ENCODE data around the gene LRRC8C. TPM values are rescaled to one million over a fixed set of nuclear protein-coding genes. Genes with fewer than 3 reads are reported as not detected.

The LRRC8C gene
- total and polyA plus RNA-seq, 2 experiments from 2014 or later, result 0.89 to 3.9 TPM

DNA sequence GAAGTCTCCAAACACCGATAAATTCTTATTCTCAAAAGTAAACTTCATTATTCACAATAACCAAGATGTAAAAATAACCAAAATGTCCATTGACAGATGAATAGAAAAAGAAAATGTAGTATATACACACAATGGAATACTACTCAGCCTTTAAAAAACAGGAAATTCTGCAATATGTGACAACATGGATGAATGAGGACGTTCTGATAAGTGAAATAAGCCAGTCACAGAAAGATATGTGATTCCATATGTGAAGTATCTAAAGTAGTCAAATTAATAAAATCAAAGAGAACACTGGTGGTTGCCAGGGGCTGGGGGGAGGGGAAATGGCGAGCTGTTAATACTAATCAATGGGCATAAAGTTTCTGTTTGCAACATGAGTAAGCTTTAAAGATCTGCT lies 36.0 kb downstream of the LRRC8C start:
- Histone ChIP-seq H3K4me3 (no peak overlapping the region), H2AFZ (no peak overlapping the region), H3K4me2 (no peak overlapping the region), H3K79me2 (replicated peaks; ENCODE audit: insufficient read depth) (no peaks in the 10 kb centered on the region), H3F3A (replicated peaks; ENCODE audit: low read depth) (no peaks in the 10 kb centered on the region), H3K27me3 (ENCODE audit: insufficient read depth) (no peaks in the 10 kb centered on the region), H3K4me1 (ENCODE audit: insufficient read depth) (no peaks in the 10 kb centered on the region), H3K9me2 (ENCODE audit: insufficient read depth) (no peaks in the 10 kb centered on the region), H3K36me3 (ENCODE audit: insufficient read depth) (no peaks in the 10 kb centered on the region), H4K20me1 (replicated peaks; ENCODE audit: insufficient read depth) (no peaks in the 10 kb centered on the region), H3K27ac (ENCODE audit: low read depth) (no peak overlapping the region)
- H3K4me1 Mint-ChIP-seq, result no peaks in the 10 kb centered on the region
- H3K27me3 Mint-ChIP-seq (ENCODE audit: insufficient read depth, low read depth, poor library complexity), result no peaks in the 10 kb centered on the region
- no peak for TF ChIP-seq ZNF114 (CRISPR knock-in tag; IDR thresholded peaks at IDR 0.05)
- ATAC-seq (no peak), DNase-seq (ENCODE audit: low spot score) (no peak)
- H3K9me3 Mint-ChIP-seq, result peaks cover 9% of the 10 kb centered on the region; the same call in 2 of the 3 replicates
- H3K4me3 Mint-ChIP-seq, result no peak overlapping the region
- peaks cover under 1% of the 10 kb centered on the region; the same call in 1 of the 3 replicates for H3K36me3 Mint-ChIP-seq (ENCODE audit: low read depth)
- no peak overlapping the region for H3K27ac Mint-ChIP-seq

- DNase-seq (ENCODE audit: low spot score) (no peak), ATAC-seq (no peak)
- peaks cover 4% of the 10 kb centered on the region; the same call in 2 of the 3 replicates for H3K9me3 Mint-ChIP-seq
- H3K27me3 Mint-ChIP-seq (ENCODE audit: insufficient read depth, low read depth, poor library complexity), result no peaks in the 10 kb centered on the region
- Histone ChIP-seq H3K4me3 (no peak overlapping the region), H3K27ac (ENCODE audit: low read depth) (no peak overlapping the region), H3K4me1 (ENCODE audit: insufficient read depth) (no peaks in the 10 kb centered on the region), H3K9me2 (ENCODE audit: insufficient read depth) (no peaks in the 10 kb centered on the region), H2AFZ (no peak overlapping the region), H3K36me3 (ENCODE audit: insufficient read depth) (no peaks in the 10 kb centered on the region), H4K20me1 (replicated peaks; ENCODE audit: insufficient read depth) (no peaks in the 10 kb centered on the region), H3K4me2 (no peak overlapping the region), H3K27me3 (ENCODE audit: insufficient read depth) (no peaks in the 10 kb centered on the region), H3F3A (replicated peaks; ENCODE audit: low read depth) (no peaks in the 10 kb centered on the region), H3K79me2 (replicated peaks; ENCODE audit: insufficient read depth) (no peaks in the 10 kb centered on the region)
- H3K4me1 Mint-ChIP-seq, result no peaks in the 10 kb centered on the region
- H3K36me3 Mint-ChIP-seq (ENCODE audit: low read depth), result no peaks in the 10 kb centered on the region; the same call in 2 of the 3 replicates
- H3K4me3 Mint-ChIP-seq, result no peak overlapping the region
- no peak overlapping the region for H3K27ac Mint-ChIP-seq
- TF ChIP-seq, protein P1, sequence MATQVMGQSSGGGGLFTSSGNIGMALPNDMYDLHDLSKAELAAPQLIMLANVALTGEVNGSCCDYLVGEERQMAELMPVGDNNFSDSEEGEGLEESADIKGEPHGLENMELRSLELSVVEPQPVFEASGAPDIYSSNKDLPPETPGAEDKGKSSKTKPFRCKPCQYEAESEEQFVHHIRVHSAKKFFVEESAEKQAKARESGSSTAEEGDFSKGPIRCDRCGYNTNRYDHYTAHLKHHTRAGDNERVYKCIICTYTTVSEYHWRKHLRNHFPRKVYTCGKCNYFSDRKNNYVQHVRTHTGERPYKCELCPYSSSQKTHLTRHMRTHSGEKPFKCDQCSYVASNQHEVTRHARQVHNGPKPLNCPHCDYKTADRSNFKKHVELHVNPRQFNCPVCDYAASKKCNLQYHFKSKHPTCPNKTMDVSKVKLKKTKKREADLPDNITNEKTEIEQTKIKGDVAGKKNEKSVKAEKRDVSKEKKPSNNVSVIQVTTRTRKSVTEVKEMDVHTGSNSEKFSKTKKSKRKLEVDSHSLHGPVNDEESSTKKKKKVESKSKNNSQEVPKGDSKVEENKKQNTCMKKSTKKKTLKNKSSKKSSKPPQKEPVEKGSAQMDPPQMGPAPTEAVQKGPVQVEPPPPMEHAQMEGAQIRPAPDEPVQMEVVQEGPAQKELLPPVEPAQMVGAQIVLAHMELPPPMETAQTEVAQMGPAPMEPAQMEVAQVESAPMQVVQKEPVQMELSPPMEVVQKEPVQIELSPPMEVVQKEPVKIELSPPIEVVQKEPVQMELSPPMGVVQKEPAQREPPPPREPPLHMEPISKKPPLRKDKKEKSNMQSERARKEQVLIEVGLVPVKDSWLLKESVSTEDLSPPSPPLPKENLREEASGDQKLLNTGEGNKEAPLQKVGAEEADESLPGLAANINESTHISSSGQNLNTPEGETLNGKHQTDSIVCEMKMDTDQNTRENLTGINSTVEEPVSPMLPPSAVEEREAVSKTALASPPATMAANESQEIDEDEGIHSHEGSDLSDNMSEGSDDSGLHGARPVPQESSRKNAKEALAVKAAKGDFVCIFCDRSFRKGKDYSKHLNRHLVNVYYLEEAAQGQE (IDR thresholded peaks at IDR 0.05; ENCODE audit: unreplicated experiment), result no peak
- no peak for TF ChIP-seq ZNF114 (CRISPR knock-in tag; IDR thresholded peaks at IDR 0.05)
- TF ChIP-seq JUNB (IDR thresholded peaks at IDR 0.05; ENCODE audit: unreplicated experiment), result no peak
- no peak for TF ChIP-seq CTCF (conservative IDR thresholded peaks at IDR 0.05; ENCODE audit: low read depth in 2 of 2)
- TF ChIP-seq EZH2phosphoT487 (IDR thresholded peaks at IDR 0.05; ENCODE audit: unreplicated experiment), result no peak
- no peak for TF ChIP-seq ZNF331 (CRISPR knock-in tag; IDR thresholded peaks at IDR 0.05; ENCODE audit: low read depth)
- no peak for TF ChIP-seq ZNF462 (CRISPR knock-in tag; IDR thresholded peaks at IDR 0.05)
- no peak for TF ChIP-seq ETS1 (IDR thresholded peaks at IDR 0.05)
- TF ChIP-seq EZH2 (IDR thresholded peaks at IDR 0.05; ENCODE audit: low read depth, unreplicated experiment), result no peak
Measured at GRCh38 chr1:89669441-89669840, 36.5 kb downstream of the LRRC8C start.

All from GM23338 (cell line).